NB4 (cell line): Measurements from ENCODE around the gene BRD3.

Experiments used
- DNase-seq: peaks from one replicate; pipeline ENCODE4 v3.0.0; 2010; ENCODE audit warnings: low read depth
- H3K4me3 ChIP-seq: one replicate; pipeline ENCODE4 v1.5.1; 2011; ENCODE audit warnings: mild to moderate bottlenecking, low read depth, low read length, moderate library complexity
- MYC ChIP-seq: IDR thresholded peaks from 2 replicates; pipeline ENCODE4 v1.6.1; 2011; ENCODE audit warnings: low read depth, low read length
- POLR2A ChIP-seq: IDR thresholded peaks from 2 replicates; pipeline ENCODE4 v1.6.1; 2011; ENCODE audit warnings: mild to moderate bottlenecking; ENCODE audit not compliant: insufficient read length; ENCODE audit errors: extremely low read depth
- TF ChIP-seq, protein P1 (sequence below): IDR thresholded peaks from one replicate; pipeline ENCODE4 v1.5.1; 2012; ENCODE audit warnings: low read depth, low read length
- TF ChIP-seq, protein P2 (sequence below): IDR thresholded peaks from 2 replicates; pipeline ENCODE4 v1.6.1; 2011; ENCODE audit warnings: low read depth, low read length

BRD3 gene

DNA sequence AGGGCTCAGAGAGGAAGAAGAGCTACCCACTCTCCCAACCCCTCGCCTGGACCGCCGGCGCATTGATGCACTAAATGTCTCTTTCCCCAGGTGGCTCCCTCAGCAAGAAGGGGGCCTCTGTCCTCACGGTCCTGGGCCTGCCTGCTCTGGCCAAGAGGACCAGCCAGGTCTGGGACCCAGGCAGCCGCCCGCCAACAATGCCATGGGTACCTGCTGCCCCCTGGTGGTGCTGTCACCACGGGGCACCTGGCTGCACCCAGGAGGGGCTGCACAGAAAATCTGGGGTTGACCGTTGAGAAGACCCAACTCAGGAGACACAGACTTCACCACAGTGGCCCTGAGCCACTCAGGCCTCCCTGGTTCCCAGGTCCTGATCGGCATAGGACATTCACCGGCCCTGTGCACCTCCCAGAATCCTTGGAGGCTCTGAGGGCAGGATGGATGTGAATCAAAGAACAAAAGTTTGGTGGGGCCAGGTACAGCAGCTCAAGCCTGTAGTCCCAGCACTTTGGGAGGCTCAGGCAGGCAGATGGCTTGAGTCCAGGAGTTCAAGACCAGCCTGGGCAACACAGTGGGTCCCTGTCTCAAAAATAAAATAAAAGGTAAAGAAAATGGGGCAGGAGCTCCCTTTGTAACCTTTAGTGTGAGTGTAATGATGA, 73.3 kb downstream of the BRD3 start:
- no peak overlapping the region for H3K4me3 ChIP-seq
- TF ChIP-seq, protein P1, sequence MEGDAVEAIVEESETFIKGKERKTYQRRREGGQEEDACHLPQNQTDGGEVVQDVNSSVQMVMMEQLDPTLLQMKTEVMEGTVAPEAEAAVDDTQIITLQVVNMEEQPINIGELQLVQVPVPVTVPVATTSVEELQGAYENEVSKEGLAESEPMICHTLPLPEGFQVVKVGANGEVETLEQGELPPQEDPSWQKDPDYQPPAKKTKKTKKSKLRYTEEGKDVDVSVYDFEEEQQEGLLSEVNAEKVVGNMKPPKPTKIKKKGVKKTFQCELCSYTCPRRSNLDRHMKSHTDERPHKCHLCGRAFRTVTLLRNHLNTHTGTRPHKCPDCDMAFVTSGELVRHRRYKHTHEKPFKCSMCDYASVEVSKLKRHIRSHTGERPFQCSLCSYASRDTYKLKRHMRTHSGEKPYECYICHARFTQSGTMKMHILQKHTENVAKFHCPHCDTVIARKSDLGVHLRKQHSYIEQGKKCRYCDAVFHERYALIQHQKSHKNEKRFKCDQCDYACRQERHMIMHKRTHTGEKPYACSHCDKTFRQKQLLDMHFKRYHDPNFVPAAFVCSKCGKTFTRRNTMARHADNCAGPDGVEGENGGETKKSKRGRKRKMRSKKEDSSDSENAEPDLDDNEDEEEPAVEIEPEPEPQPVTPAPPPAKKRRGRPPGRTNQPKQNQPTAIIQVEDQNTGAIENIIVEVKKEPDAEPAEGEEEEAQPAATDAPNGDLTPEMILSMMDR: peak; percentile 85
- TF ChIP-seq MYC: peak; percentile 49; the same call in 1 of the 2 replicates
- TF ChIP-seq, protein P2, sequence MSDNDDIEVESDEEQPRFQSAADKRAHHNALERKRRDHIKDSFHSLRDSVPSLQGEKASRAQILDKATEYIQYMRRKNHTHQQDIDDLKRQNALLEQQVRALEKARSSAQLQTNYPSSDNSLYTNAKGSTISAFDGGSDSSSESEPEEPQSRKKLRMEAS: peak; percentile 81
- no peak for TF ChIP-seq POLR2A
- DNase-seq: peak; percentile 73

DNA sequence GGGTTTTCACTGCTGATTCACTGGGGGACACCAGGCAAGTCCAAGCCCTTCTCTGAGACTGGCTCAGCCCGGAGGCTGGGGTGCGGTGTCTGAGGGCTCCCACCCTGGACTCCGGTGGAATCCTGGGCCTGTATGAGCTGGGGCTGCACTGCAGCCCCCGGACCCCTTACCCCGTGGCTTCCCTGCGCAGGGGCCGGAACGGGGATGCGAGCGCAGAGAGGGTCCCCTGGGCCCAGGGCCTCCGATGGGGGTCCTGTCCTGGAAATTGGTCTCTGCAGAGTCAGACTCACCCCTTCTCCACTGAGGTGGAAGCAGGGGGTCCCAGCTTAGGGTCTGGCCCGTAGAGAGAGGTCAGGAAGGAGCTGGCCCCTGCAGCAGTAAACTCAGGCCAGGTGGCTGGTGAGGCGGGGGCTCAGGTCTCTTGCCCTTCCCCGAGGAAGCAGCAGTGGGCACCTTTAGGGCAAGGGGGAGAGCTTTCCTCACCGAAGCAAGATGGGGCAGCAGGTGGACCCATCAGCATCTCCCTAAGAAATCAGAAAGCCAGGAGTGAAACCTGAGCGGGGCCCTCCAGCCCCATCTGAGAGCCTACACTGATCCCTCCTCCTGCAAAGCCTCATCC, 74.1 kb downstream of the BRD3 start:
- DNase-seq: no peak
- H3K4me3 ChIP-seq: no peak overlapping the region
- TF ChIP-seq, protein P2: no peak
- TF ChIP-seq, protein P1: no peak
- TF ChIP-seq MYC (no peak), POLR2A (no peak)

DNA sequence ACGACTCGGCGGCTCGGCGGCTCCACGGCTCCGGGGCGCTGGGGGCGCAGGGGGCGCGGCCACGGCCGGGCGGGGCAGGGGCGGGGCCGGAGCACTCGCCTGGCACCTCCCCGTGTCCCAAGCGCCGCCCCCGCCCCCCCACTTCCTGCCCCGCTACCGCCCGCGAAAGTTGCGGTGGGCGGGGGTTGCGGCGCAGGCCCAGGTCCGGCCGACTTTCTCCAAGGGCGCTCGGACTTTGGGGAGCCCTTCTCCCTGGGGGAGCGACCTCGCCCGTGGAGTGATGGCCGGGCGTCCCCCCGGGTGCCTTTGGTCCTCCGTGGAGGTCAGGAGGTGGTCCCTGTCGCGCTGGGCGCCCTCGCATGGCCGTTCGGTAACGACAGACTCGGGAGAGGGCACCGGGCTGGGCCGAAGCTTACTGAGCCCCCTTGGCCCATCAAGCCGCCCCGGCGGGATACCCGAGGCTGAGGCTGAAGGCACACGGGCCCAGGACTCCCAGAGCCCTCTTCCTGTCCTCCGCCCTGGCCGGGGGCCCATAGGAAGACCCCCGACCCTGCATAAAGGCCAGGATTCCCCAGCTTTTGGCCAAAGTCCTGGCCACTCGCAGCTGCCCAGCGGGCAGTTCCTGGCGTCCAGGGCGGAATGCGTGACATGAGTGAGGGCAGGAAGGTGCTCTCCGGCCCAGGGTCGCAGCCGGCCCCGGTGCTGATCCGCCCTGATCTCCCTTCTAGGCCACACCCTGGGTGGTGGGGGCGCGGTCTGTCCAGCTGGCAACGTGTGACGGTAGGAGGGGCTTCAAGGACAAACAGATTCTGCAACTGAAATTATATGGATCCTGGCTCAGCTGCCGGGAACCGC, 74.8 kb downstream of the BRD3 start:
- TF ChIP-seq POLR2A (peak; percentile 36), MYC (no peak)
- TF ChIP-seq, protein P1: peak; percentile 34
- DNase-seq: peak; percentile 74
- H3K4me3 ChIP-seq: peak overlapping the region; percentile 48

DNA sequence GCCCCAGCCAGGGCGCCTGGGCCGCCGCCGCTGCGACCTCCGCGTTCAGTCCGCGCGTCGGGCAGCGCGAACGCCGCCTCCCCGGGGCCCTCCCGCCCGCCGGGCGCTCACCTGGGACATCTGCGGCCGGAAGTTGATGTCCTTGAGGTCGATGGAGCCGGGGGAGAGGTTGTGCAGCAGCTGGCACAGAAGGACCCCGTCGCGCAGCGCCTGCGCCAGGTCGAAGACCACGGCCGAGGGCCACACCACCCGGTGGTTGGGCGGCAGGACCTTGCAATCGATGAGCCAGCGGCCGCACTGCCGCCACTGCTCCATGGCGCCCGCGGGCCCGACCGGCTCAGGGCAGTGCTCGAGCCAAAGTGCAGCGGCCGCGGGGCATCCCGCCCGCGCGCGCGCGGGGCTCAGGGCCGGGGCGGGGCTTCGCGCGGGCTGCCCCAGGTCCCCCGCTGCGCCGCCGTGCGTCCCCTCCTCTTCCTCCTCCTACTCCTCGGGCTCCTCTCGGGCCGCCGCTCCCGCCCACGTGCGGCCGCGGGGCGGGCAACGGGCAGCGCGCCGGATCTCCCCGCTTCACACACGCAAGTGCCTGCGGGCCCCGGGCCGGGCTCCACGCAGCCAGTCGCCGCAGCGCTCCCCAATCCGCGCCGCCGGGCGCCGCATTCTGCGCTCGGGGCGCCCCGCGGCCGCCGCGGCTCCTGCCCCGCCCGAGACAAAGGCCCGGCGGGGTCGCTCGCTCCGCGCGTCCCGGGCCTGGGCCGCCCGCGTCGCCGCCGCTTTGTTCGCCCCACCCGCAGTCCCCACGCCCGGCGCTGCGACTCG, 75.7 kb downstream of the BRD3 start, which contains the start of gene VAV2:
Gene VAV2 (minus strand): TSS at position 361 of the 816 bp plus-strand sequence. CDS start 46 bp downstream, at position 315.
- peak within 1 kb of the TSS; percentile 48 for H3K4me3 ChIP-seq
- peak; percentile 62 for DNase-seq
- TF ChIP-seq POLR2A: peak; percentile 33
- TF ChIP-seq, protein P1: no peak
- peak; percentile 72 for TF ChIP-seq MYC
- TF ChIP-seq, protein P2: peak; percentile 80

DNA sequence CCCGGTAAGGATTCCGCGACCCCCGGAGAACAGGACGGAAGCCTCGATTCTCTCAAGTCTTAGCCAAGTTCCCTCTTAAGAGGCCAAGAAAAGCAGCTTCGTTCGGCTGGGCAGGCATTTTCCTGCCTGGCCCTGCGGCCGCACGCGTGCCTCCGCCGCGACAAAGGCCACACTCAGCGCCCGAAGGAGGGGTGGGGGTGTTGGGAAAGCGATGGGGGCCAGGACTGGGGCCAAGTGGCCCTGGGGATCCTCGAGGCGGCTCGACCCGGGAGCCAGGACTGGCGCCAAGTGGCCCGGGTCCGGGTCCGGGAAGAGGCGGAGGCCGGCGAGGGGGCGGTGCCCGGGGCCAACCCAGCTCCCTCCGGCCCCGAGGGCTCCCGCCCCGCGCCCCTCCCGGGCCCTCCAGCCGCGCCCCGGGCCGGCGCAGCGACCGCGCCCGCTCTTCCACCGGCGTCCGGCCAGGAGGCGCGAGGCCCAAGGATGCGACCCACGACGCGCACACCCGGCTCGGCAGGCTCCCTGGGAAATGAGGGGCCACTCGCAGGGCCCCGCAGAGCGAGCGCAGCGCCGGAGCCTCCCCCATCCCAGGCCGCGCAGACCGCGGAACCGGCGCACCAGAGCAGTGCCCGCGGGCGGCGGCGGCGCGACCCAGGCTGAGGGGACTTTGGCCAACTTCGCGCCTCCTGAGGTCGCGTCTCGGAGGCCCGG, 76.5 kb downstream of the BRD3 start:
- H3K4me3 ChIP-seq: no peak overlapping the region
- TF ChIP-seq, protein P1: no peak
- TF ChIP-seq, protein P2: no peak
- TF ChIP-seq MYC: no peak
- no peak for TF ChIP-seq POLR2A
- DNase-seq: no peak
